ENCODE data around the gene NLRP4. TPM values are rescaled to one million over a fixed set of nuclear protein-coding genes. Genes with fewer than 3 reads are reported as not detected.

The NLRP4 gene
- total and polyA plus RNA-seq, 2 experiments from 2014 or later: not detected

GRCh38 chr19:55858969-55859368 lies 22.6 kb downstream of the NLRP4 start:
- Histone ChIP-seq H3K9me3 (ENCODE audit: low read depth) (peaks cover 4% of the 10 kb centered on the region), H3K36me3 (replicated peaks; ENCODE audit: insufficient read depth, low read depth) (no peaks in the 10 kb centered on the region), H2AFZ (no peak overlapping the region), H3K4me3 (no peak overlapping the region), H3K9me2 (replicated peaks; ENCODE audit: insufficient read depth) (no peaks in the 10 kb centered on the region), H3K4me1 (ENCODE audit: insufficient read depth) (no peaks in the 10 kb centered on the region), H4K20me1 (ENCODE audit: insufficient read depth, poor library complexity, severe bottlenecking) (no peaks in the 10 kb centered on the region), H3K79me2 (no peaks in the 10 kb centered on the region), H3K4me2 (no peak overlapping the region), H3K27me3 (no peaks in the 10 kb centered on the region), H3K27ac (no peak overlapping the region)
- no peak for DNase-seq (ENCODE audit: low spot score)
- WGBS (ENCODE audit: low lambda C conversion rate, missing lambda C conversion rate): 50% methylated on average over 5 of the region's 5 CpGs
- TF ChIP-seq, protein P1, sequence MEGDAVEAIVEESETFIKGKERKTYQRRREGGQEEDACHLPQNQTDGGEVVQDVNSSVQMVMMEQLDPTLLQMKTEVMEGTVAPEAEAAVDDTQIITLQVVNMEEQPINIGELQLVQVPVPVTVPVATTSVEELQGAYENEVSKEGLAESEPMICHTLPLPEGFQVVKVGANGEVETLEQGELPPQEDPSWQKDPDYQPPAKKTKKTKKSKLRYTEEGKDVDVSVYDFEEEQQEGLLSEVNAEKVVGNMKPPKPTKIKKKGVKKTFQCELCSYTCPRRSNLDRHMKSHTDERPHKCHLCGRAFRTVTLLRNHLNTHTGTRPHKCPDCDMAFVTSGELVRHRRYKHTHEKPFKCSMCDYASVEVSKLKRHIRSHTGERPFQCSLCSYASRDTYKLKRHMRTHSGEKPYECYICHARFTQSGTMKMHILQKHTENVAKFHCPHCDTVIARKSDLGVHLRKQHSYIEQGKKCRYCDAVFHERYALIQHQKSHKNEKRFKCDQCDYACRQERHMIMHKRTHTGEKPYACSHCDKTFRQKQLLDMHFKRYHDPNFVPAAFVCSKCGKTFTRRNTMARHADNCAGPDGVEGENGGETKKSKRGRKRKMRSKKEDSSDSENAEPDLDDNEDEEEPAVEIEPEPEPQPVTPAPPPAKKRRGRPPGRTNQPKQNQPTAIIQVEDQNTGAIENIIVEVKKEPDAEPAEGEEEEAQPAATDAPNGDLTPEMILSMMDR (IDR thresholded peaks at IDR 0.05; ENCODE audit: poor library complexity): no peak

DNA sequence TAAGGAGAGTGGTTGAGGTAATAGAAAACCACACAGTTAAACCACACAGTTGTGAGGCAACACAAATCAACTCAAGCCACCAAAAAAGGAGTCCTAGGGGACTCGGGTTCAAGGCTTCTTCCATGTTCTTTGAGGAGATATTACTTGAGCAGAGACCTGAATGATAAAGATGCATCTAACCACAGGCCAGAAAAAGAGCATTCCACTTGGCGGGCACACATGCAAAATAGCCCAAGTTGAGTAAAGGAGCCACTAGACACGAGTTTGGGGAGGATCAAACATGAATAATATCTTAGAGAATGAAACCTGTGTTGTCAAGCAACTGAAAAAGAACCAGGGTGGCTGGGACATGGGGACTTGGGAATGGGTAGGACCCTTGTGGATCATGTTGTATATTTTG lies 30.2 kb downstream of the NLRP4 start:
- Histone ChIP-seq H3K27me3 (no peaks in the 10 kb centered on the region), H2AFZ (no peak overlapping the region), H3K79me2 (no peaks in the 10 kb centered on the region), H3K4me3 (no peak overlapping the region), H3K27ac (no peak overlapping the region), H3K9me3 (ENCODE audit: low read depth) (no peaks in the 10 kb centered on the region), H3K4me1 (ENCODE audit: insufficient read depth) (no peaks in the 10 kb centered on the region), H4K20me1 (ENCODE audit: insufficient read depth, poor library complexity, severe bottlenecking) (no peaks in the 10 kb centered on the region), H3K9me2 (replicated peaks; ENCODE audit: insufficient read depth) (no peaks in the 10 kb centered on the region), H3K36me3 (replicated peaks; ENCODE audit: insufficient read depth, low read depth) (no peaks in the 10 kb centered on the region), H3K4me2 (no peak overlapping the region)
- no peak for DNase-seq (ENCODE audit: low spot score)
- 39% methylated on average over 3 of the region's 3 CpGs for WGBS (ENCODE audit: low lambda C conversion rate, missing lambda C conversion rate)
- TF ChIP-seq EZH2phosphoT487 (IDR thresholded peaks at IDR 0.05; ENCODE audit: low read depth, severe bottlenecking, unreplicated experiment): no peak

DNA sequence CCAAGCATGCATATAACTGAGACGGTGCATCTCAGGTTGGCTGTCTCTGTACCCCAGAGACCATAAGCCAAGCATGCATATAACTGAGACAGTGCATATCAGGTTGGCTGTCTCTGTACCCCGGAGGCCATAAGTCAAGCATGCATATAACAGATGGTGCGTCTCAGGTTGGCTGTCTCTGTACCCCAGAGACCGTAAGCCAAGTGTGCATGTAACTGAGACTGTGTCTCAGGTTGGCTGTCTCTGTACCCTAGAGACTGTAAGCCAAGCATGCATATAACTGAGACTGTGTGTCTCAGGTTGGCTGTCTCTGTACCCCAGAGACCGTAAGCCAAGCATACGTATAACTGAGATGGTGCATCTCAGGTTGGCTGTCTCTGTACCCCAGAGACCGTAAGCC lies 30.8 kb downstream of the NLRP4 start:
- no peaks in the 10 kb centered on the region for H3K9me3 ChIP-seq (ENCODE audit: low read depth)
- TF ChIP-seq, protein P1 (IDR thresholded peaks at IDR 0.05; ENCODE audit: poor library complexity): no peak
- TF ChIP-seq EZH2 (IDR thresholded peaks at IDR 0.05; ENCODE audit: borderline replicate concordance) (no peak), EZH2phosphoT487 (IDR thresholded peaks at IDR 0.05; ENCODE audit: low read depth, severe bottlenecking, unreplicated experiment) (no peak)
- no peaks in the 10 kb centered on the region for H3K9me2 ChIP-seq (replicated peaks; ENCODE audit: insufficient read depth)
- H3K27me3 ChIP-seq: no peaks in the 10 kb centered on the region
- 89% methylated on average over 7 of the region's 7 CpGs for WGBS (ENCODE audit: low lambda C conversion rate, missing lambda C conversion rate)
- H3K27ac ChIP-seq: no peak overlapping the region
- H3K4me3 ChIP-seq: no peak overlapping the region
- H4K20me1 ChIP-seq (ENCODE audit: insufficient read depth, poor library complexity, severe bottlenecking): no peaks in the 10 kb centered on the region
- H2AFZ ChIP-seq: no peak overlapping the region
- DNase-seq (ENCODE audit: low spot score): no peak
- H3K79me2 ChIP-seq: no peaks in the 10 kb centered on the region
- no peak overlapping the region for H3K4me2 ChIP-seq
- no peaks in the 10 kb centered on the region for H3K36me3 ChIP-seq (replicated peaks; ENCODE audit: insufficient read depth, low read depth)
- H3K4me1 ChIP-seq (ENCODE audit: insufficient read depth): no peaks in the 10 kb centered on the region

DNA sequence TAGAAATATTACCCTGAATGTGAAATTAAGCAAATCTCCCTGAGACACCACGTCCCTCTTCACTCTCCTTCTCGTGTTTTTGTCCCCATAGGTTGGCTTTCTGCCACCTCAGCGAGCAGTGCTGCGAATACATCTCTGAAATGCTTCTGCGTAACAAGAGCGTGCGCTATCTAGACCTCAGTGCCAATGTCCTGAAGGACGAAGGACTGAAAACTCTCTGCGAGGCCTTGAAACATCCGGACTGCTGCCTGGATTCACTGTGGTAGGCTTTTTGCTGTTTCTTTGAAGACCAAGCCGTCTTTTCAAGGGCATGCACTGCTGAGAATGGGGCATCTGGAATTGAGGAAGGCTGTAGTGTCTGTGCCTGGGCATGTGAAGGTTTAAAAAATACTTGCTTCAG lies 34.4 kb downstream of the NLRP4 start:
- Histone ChIP-seq H3K27ac (no peak overlapping the region), H2AFZ (no peak overlapping the region), H3K79me2 (no peaks in the 10 kb centered on the region), H3K27me3 (no peaks in the 10 kb centered on the region), H3K4me1 (ENCODE audit: insufficient read depth) (no peaks in the 10 kb centered on the region), H3K4me2 (no peak overlapping the region), H3K9me3 (ENCODE audit: low read depth) (no peaks in the 10 kb centered on the region), H3K9me2 (replicated peaks; ENCODE audit: insufficient read depth) (no peaks in the 10 kb centered on the region), H4K20me1 (ENCODE audit: insufficient read depth, poor library complexity, severe bottlenecking) (no peaks in the 10 kb centered on the region), H3K4me3 (no peak overlapping the region), H3K36me3 (replicated peaks; ENCODE audit: insufficient read depth, low read depth) (no peaks in the 10 kb centered on the region)
- no peak for DNase-seq (ENCODE audit: low spot score)
- 67% methylated on average over 11 of the region's 11 CpGs for WGBS (ENCODE audit: low lambda C conversion rate, missing lambda C conversion rate)
- TF ChIP-seq EZH2 (IDR thresholded peaks at IDR 0.05; ENCODE audit: borderline replicate concordance) (no peak), EZH2phosphoT487 (IDR thresholded peaks at IDR 0.05; ENCODE audit: low read depth, severe bottlenecking, unreplicated experiment) (no peak)
- TF ChIP-seq, protein P1 (IDR thresholded peaks at IDR 0.05; ENCODE audit: poor library complexity): no peak
